GM19238 (cell line): Measurements from ENCODE around the gene MISFA.
"Not testable (repeated sequence)": the region's sequence is repeated elsewhere in the genome, so short reads cannot be mapped to it uniquely, and the experiment has no call there.

ENCODE experiments used
- DNase-seq: peaks from one replicate; pipeline ENCODE4 v3.0.0; 2011; ENCODE audit warnings: low spot score; ENCODE audit not compliant: insufficient read length

Gene MISFA

GRCh38 chr11:18599739-18600230 is at the start of gene MISFA:
MISFA (plus strand) TSS chr11:18599789; CDS start chr11:18599929, 140 bp downstream.
- DNase-seq, result no peak

GRCh38 chr11:18563090-18563730 is 36.4 kb upstream of the MISFA start:
- DNase-seq, result no peak

GRCh38 chr11:18564149-18564548 is 35.4 kb upstream of the MISFA start:
- no peak for DNase-seq

- no peak for DNase-seq
Observed at GRCh38 chr11:18566406-18566805, 33.2 kb upstream of the MISFA start.

GRCh38 chr11:18567081-18567480 is 32.5 kb upstream of the MISFA start:
- no peak for DNase-seq

DNA sequence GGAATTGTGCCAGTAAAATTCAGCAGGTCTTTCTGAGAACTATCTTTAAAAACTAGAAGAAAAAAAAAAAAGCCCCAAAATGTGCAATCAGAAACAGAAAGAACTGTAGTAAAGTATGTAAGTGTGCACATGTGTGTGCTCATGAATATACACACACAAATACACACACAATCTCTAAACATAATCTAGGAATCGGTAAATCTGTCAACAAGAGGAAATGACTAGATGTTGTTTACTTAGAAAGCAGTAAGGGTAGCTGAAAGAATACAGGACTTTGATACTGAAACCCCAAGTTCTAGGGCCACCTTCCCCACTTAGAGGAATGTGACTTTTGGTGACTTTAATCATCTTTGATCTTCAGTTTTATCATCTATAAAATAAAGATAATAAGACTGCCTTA is 24.2 kb upstream of the MISFA start:
- DNase-seq, result no peak

DNA sequence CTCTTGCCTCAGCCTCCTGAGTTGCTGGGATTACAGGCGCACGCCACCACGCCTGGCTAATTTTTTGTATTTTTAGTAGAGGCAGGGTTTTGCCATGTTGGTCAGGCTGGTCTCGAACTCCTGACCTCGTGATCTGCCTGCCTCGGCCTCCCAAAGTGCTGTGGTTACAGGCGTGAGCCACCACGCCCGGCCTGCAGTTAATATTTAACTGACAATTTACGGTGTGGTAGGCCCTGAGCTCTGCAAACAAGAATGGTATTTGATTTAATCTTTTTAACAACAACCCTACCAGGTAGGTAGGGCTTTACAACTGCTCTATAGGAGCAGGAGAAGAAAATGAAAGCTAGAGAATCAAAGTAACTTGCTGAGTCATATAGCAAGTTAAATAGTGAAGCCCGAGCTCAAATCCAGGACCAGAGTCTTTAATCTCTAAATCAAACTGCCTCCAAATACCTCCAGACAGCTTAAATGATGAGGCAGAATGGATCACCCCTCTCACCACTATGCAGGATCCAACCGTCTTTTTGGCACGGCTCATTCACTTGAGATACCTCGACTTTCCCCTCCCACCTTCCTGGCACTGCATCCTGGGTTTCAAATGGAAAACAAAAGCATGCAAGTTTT is 20.5 kb upstream of the MISFA start:
- no peak for DNase-seq

DNA sequence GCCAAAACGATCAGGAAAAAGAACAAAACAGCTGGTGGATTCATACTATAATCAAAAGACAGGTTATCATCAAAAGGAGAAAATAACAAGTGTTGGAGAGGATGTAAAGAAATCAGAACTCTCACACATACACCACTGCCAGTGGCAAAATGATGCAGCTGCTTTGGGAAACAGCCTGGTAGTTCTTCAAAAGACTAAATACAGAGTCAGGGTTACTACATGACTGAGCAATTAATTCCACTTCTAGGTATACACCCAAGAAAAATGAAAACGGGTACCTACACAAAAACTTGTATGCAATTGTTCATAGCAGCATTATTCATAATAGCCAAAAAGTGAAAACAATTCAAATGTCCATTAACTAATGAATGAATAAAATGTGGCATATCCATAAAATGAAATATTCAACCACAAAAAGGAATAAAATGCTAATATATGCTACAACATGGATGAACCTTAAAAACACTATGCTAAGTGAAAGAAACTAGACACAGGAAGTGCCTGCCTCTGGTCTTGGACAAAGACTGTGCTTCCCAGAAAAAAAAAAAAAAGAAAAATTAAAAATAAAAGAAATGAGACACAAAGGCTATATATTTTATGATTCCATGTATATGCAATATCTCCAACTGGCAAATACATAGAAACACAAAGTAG is 19.3 kb upstream of the MISFA start:
- no peak for DNase-seq

DNA sequence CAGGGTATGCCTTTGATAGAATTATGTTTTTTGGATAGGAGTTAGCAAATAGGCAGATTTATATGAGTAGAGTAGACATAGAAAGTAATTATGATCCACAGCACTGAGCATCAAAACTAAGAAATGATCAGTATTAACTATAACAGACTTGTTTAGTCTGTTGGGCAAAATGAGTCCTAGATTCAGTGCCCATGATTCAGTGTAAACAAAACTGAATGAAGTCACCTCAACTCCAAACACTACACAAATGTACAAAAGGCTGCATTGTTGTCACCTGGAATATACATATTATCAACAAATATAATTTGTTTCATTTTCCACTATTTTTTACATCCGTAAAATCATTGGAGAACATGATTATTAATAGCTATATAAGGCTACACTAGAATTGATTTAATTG is 17.8 kb upstream of the MISFA start:
- DNase-seq, result no peak

DNA sequence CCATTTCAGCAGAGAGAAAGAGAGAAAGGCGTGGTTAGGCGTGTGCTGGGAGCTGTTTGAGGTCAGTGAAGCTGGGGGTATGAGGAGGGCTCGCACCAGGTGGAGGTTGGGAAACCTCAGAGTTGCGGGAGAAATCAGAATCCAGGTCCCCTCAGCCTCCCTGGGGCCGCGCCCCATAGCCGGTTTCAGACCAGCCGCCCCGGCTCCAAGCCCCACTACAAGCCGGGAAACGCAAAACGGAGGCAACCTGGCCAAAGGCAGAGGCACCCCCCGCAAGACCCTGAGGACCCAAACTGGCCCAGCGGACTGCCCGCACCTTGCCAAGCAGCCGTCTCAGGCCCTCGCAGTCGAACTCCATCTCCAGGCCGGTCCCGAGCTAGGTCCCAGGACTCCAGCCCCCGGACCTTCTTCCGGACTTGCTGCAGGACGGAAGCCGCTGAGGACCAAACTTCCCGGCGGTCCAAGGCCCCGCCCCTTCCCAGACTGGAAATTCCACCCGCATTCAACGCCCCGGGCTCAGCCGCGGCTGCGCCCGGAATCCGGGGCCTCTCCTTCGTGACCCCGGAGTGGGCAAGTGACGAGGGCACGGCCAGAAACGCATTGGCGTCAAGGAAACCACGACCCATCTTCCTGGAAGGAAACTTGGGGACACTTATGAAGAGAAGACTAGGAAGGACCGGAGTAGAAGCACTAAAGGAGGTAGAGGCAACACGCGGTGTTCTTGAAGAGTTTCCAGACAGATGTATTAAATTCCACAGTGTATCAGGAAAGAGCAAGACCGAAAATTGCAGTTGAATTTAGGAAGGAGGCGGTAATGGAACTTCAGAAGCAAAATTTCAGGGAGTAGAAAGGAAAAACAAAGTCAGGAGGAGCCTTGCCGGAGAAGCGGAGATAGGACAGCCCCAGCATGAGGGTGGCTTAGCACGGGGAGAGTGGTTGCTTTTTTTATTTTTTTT is 11.0 kb upstream of the MISFA start, which contains the start of gene UEVLD:
Gene UEVLD, minus strand, starts transcription at position 438 of the 956 bp plus-strand sequence. Its CDS starts 80 bp downstream, at position 358.
- DNase-seq, result peak; percentile 71

DNA sequence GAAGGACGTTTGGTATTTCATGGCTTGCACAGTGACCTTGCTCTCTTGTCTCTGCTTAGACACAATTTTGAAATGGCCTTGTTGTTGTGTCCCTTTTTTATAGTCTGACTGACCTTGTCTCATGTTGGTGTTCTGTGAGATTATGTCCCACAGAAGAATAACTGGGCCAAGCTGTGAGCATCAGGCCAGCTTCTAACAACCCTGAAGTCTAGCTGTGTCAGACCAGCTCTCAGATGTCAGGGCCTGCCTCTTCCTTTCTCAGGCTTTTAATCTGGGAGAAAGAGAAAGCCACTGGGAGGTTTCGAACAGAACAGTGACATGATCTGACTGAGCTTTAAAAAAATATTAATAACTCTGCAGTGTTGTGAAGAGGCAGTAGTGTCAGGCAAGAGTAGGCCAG is 9.0 kb upstream of the MISFA start:
- DNase-seq, result no peak

GRCh38 chr11:18594088-18594487 is 5.5 kb upstream of the MISFA start:
- DNase-seq, result not testable (repeated sequence)

DNA sequence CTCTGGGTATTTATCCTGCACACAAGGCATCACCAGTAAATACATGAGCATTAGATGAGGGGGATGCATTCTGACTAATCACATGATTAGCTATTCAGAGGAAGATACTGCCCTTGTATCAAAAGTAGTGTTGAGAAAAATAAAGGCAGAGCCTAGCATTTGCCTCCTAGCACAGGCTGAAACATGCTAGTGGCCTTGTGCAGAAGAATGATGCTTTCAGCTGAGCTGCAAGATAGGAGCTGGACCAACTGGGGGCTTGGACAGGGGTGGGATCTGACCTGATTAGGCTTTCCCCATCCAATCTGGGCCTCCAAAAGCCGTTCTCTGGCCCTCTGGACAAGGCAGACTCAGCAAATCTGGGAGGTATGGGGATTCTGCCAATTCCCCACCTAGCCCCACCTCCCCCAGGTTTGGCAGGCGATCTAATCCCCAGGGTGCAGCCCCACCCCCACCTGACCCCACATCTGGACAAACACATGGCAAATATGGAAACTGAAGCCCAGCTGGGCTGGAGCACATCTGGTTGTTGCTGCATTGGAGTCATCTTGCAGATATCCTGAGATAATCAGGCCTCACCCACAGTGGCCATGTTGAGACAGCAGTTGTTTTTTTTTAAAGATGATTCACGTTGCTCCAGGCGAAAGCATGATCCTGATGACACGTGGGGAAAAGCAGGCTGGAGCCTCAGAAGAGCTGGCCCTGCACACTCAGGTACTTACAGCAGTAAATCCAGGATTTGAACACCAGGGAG is 4.4 kb upstream of the MISFA start:
- DNase-seq, result no peak

GRCh38 chr11:18600915-18601569 is 1.5 kb downstream of the MISFA start:
- no peak for DNase-seq

GRCh38 chr11:18608376-18608775 is 8.8 kb downstream of the MISFA start:
- DNase-seq, result no peak

GRCh38 chr11:18611196-18611595 is 11.6 kb downstream of the MISFA start:
- no peak for DNase-seq

- no peak for DNase-seq
Observed at GRCh38 chr11:18612394-18612793, 12.8 kb downstream of the MISFA start.

GRCh38 chr11:18614667-18615066 is 15.1 kb downstream of the MISFA start:
- no peak for DNase-seq

DNA sequence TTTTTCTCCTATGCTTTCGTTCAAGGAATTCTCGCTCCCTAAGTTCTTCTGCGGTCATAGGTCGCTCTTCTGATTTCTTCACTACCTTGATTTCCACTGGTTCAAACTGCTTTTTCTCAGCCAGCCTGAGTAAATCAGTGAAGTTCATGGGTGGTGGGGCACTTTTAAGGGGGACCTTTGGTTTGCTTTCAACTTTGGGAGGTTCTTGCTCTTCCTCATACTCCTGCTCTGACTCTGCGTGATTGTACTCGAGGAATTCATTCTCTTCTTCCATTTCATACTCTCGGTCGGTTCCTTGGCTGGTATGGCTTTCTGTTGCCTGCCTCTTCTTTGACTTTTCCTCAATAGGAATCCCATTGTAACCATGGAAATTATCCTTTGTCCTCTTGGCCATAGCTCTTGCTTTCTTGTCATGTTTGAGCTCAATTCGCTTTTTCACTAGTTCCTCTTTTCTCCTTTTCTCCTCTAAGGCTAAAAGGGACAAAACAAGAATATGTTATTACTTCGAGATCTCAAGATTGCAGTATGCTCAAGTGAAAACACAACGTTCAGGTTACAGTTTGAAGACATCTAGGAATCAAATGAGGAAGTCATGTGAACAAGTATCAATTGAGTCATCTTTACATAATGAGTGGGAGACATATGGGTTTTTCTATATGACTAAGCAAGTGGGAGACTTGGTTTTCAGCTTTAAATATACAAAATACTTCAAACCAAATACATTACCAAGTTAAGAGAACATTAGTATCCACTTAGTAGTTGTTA is 16.2 kb downstream of the MISFA start:
- DNase-seq, result peak; percentile 34
